ENCODE data around the gene CWC27.
"Not testable (repeated sequence)": the region's sequence is repeated elsewhere in the genome, so short reads cannot be mapped to it uniquely, and the experiment has no call there.

Gene CWC27

GRCh38 chr5:64789457-64789856, 20.7 kb downstream of the CWC27 start:
- no peak for DNase-seq (ENCODE audit: low spot score)

GRCh38 chr5:64790210-64790609, 21.5 kb downstream of the CWC27 start:
- DNase-seq (ENCODE audit: low spot score), result no peak

- no peak for DNase-seq (ENCODE audit: low spot score)
Observed at GRCh38 chr5:64792469-64792868, 23.7 kb downstream of the CWC27 start.

- no peak for DNase-seq (ENCODE audit: low spot score)
Observed at GRCh38 chr5:64794053-64794770, 25.5 kb downstream of the CWC27 start.

- DNase-seq (ENCODE audit: low spot score), result no peak
Observed at GRCh38 chr5:64796301-64796700, 27.6 kb downstream of the CWC27 start.

GRCh38 chr5:64800926-64801325, 32.2 kb downstream of the CWC27 start:
- no peak for DNase-seq (ENCODE audit: low spot score)

- no peak for DNase-seq (ENCODE audit: low spot score)
Observed at GRCh38 chr5:64806537-64806936, 37.8 kb downstream of the CWC27 start.

GRCh38 chr5:64807520-64807919, 38.8 kb downstream of the CWC27 start:
- no peak for DNase-seq (ENCODE audit: low spot score)

GRCh38 chr5:64811050-64811640, 42.4 kb downstream of the CWC27 start:
- no peak for DNase-seq (ENCODE audit: low spot score)

- no peak for DNase-seq (ENCODE audit: low spot score)
Observed at GRCh38 chr5:64814073-64814472, 45.3 kb downstream of the CWC27 start.

GRCh38 chr5:64818245-64818644, 49.5 kb downstream of the CWC27 start:
- DNase-seq (ENCODE audit: low spot score), result no peak

GRCh38 chr5:64819345-64819744, 50.6 kb downstream of the CWC27 start:
- DNase-seq (ENCODE audit: low spot score), result not testable (repeated sequence)

GRCh38 chr5:64822320-64822719, 53.6 kb downstream of the CWC27 start:
- no peak for DNase-seq (ENCODE audit: low spot score)

- no peak for DNase-seq (ENCODE audit: low spot score)
Observed at GRCh38 chr5:64826541-64826940, 57.8 kb downstream of the CWC27 start.

- DNase-seq (ENCODE audit: low spot score), result no peak
Observed at GRCh38 chr5:64827703-64828102, 59.0 kb downstream of the CWC27 start.

- DNase-seq (ENCODE audit: low spot score), result not testable (repeated sequence)
Observed at GRCh38 chr5:64830650-64831049, 61.9 kb downstream of the CWC27 start.

- no peak for DNase-seq (ENCODE audit: low spot score)
Observed at GRCh38 chr5:64831996-64832395, 63.3 kb downstream of the CWC27 start.

- DNase-seq (ENCODE audit: low spot score), result no peak
Observed at GRCh38 chr5:64834037-64834436, 65.3 kb downstream of the CWC27 start.

- no peak for DNase-seq (ENCODE audit: low spot score)
Observed at GRCh38 chr5:64834611-64835010, 65.9 kb downstream of the CWC27 start.

GRCh38 chr5:64835266-64835665, 66.5 kb downstream of the CWC27 start:
- DNase-seq (ENCODE audit: low spot score), result no peak

- no peak for DNase-seq (ENCODE audit: low spot score)
Observed at GRCh38 chr5:64836190-64836755, 67.5 kb downstream of the CWC27 start.

GRCh38 chr5:64836786-64837185, 68.1 kb downstream of the CWC27 start:
- DNase-seq (ENCODE audit: low spot score), result no peak

GRCh38 chr5:64838376-64838775, 69.6 kb downstream of the CWC27 start:
- DNase-seq (ENCODE audit: low spot score), result no peak

- DNase-seq (ENCODE audit: low spot score), result no peak
Observed at GRCh38 chr5:64838803-64839202, 70.1 kb downstream of the CWC27 start.
